Prostate gland (tissue), 2 donors: ENCODE measurements around the gene ABCC3.

ENCODE experiments used
- POLR2A ChIP-seq: fragments of 450-650 bp; IDR thresholded peaks from one replicate; pipeline ENCODE4 v1.6.1; 2016; ENCODE audit warnings: antibody characterized with exemption, mild to moderate bottlenecking
- TF ChIP-seq, protein P1 (sequence below), 4 experiments: fragments of 200-600 bp in 2 of 4; fragments of 450-650 bp in 2 of 4; sonication (generic) in 2 of 4; IDR thresholded peaks; 1 replicate in 3 of 4; 2 replicates in 1 of 4; pipeline ENCODE4 v1.5.1; 2016 to 2019; ENCODE audit warnings: antibody characterized with exemption in 4 of 4, mild to moderate bottlenecking in 2 of 4, moderate library complexity in 2 of 4

DNA sequence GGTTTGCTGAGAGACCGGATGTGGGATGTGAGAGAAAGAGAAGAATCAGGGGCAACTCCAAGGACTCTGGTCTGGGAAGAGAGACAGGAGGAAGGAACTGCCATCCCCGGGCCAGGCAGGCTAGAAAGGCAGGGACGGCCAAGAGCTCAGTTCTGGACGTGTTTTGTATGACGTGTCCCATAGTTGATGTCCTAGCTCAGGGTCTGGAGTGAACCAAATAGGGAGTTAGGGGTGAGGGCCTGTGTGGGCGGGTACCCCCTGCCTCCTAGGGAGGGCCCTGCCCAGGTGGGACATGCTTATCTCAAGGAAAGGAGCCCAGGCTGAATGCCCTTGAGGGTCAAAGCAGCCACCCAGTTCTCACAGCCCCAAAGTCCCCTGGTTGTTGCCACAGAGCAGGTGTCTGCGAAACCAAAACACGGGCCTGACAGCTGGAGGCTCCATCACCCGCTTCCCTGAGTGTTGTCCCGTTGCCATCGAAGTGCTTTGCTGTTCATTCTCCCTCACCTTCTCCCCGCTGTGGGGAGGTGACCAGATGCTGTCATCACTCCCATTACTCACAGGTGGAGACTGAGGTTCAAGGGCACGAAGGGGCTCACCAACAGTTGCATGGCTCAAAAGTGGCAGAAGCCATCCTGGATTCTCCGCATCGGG, 7.5 kb downstream of the ABCC3 start:
- TF ChIP-seq, protein P1, sequence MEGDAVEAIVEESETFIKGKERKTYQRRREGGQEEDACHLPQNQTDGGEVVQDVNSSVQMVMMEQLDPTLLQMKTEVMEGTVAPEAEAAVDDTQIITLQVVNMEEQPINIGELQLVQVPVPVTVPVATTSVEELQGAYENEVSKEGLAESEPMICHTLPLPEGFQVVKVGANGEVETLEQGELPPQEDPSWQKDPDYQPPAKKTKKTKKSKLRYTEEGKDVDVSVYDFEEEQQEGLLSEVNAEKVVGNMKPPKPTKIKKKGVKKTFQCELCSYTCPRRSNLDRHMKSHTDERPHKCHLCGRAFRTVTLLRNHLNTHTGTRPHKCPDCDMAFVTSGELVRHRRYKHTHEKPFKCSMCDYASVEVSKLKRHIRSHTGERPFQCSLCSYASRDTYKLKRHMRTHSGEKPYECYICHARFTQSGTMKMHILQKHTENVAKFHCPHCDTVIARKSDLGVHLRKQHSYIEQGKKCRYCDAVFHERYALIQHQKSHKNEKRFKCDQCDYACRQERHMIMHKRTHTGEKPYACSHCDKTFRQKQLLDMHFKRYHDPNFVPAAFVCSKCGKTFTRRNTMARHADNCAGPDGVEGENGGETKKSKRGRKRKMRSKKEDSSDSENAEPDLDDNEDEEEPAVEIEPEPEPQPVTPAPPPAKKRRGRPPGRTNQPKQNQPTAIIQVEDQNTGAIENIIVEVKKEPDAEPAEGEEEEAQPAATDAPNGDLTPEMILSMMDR (IDR thresholded peaks at IDR 0.05), result no peak
- TF ChIP-seq POLR2A, result no peak
